K562 (cell line): ENCODE measurements around the gene ALS2. TPM values are rescaled to one million over a fixed set of nuclear protein-coding genes. Genes with fewer than 3 reads are reported as not detected.

Experiments
- ATAC-seq: fragments of 200-7000 bp; cut with Tn5 transposase; 3 replicates; pipeline ENCODE4 v1.9.1; 2020; ENCODE audit warnings: moderate library complexity
- BruUV-seq: library from RNA; stranded (reverse); fragments of 400-500 nt; replicated peaks from 2 replicates; lab custom pipeline; 2021; lab: Mats Ljungman, UMichigan
- CTCF ChIA-PET: fragments of 300-600 bp; formaldehyde crosslinking; extraction: SDS; loops from one replicate; lab custom pipeline; 2021; ENCODE audit warnings: low intra/inter-chr PET ratio; lab: Yijun Ruan, JAX
- POLR2A ChIA-PET: fragments of 300-600, 350-650 bp; sonication (Branson Sonifier 250); formaldehyde crosslinking; extraction: SDS; loops from one replicate; lab custom pipeline; 2021; ENCODE audit warnings: antibody characterized with exemption, inconsistent platforms; lab: Yijun Ruan, JAX
- DNase-seq, 4 experiments: peaks; one replicate each; pipeline versions ENCODE4 v3.0.0 to v3.0.0-alpha.2; 2011 to 2018; ENCODE audit warnings: low spot score in 3 of 4, mixed read lengths in 3 of 4; ENCODE audit errors: extremely low read depth in 1 of 4
- FAIRE-seq: peaks from 2 replicates; lab custom pipeline; 2011; peaks lifted over from hg19 to GRCh38; lab: Jason Lieb, UNC
- H2AFZ ChIP-seq: 2 replicates; pipeline ENCODE4 v1.6.0; 2011; ENCODE audit warnings: low read depth, low read length, control low read depth, inconsistent platforms
- H3K27ac ChIP-seq: fragments of 200-600 bp; 3 replicates; pipeline ENCODE4 v1.8.0; 2011; ENCODE audit warnings: low read depth, mild to moderate bottlenecking, control low read depth, inconsistent platforms, low read length, moderate library complexity, mixed read lengths; ENCODE audit errors: extremely low read depth
- H3K27me3 ChIP-seq, 2 experiments: fragments of 300-600 bp in 1 of 2; 2 replicates in 1 of 2; 3 replicates in 1 of 2; pipeline versions ENCODE4 v1.6.0 to v1.8.0; 2011; ENCODE audit warnings: inconsistent platforms in 2 of 2, low read length in 2 of 2, mild to moderate bottlenecking in 1 of 2, mixed read lengths in 1 of 2, moderate library complexity in 1 of 2; ENCODE audit not compliant: control insufficient read depth in 2 of 2, insufficient read depth in 2 of 2
- H3K36me3 ChIP-seq: fragments of 300-600 bp; 3 replicates; pipeline ENCODE4 v1.8.0; 2011; ENCODE audit warnings: mild to moderate bottlenecking, low read length, inconsistent platforms; ENCODE audit not compliant: control insufficient read depth, insufficient read depth
- H3K4me1 ChIP-seq, 2 experiments: fragments of 200-600 bp in 1 of 2; replicated peaks in 1 of 2; 2 replicates in 1 of 2; 3 replicates in 1 of 2; pipeline versions ENCODE4 v1.5.1 to v1.8.0; 2011; ENCODE audit warnings: inconsistent platforms in 2 of 2, low read length in 2 of 2, mild to moderate bottlenecking in 1 of 2, mixed read lengths in 1 of 2, moderate library complexity in 1 of 2; ENCODE audit not compliant: control insufficient read depth in 2 of 2, insufficient read depth in 2 of 2
- H3K4me2 ChIP-seq: 2 replicates; pipeline ENCODE4 v1.6.1; 2011; ENCODE audit warnings: low read length, control low read depth, inconsistent platforms, mixed read lengths; ENCODE audit not compliant: insufficient read depth
- H3K4me3 ChIP-seq: fragments of 200-600 bp; sonication (generic), shearing (Covaris generic); 2 replicates; pipeline ENCODE4 v1.5.1; 2016; ENCODE audit warnings: control low read depth, inconsistent platforms
- H3K79me2 ChIP-seq: fragments of 200-600 bp; 3 replicates; pipeline ENCODE4 v1.8.0; 2011; ENCODE audit warnings: low read length, inconsistent platforms; ENCODE audit not compliant: control insufficient read depth, insufficient read depth
- H3K9ac ChIP-seq, 2 experiments: 2 replicates each; pipeline versions ENCODE4 v1.6.0 to v1.6.1; 2011; ENCODE audit warnings: low read depth in 2 of 2, low read length in 2 of 2, control low read depth in 1 of 2, inconsistent platforms in 1 of 2, mild to moderate bottlenecking in 1 of 2, mixed read lengths in 1 of 2; ENCODE audit not compliant: insufficient read depth in 1 of 2
- H3K9me1 ChIP-seq: one replicate; pipeline ENCODE4 v1.6.0; 2011; ENCODE audit warnings: inconsistent platforms, mild to moderate bottlenecking, low read length, moderate library complexity; ENCODE audit not compliant: control insufficient read depth, insufficient read depth
- H3K9me3 ChIP-seq: replicated peaks from 2 replicates; pipeline ENCODE4 v1.5.1; 2011; ENCODE audit warnings: low read depth, low read length, inconsistent platforms; ENCODE audit not compliant: control insufficient read depth, insufficient read depth
- H4K20me1 ChIP-seq: replicated peaks from 2 replicates; pipeline ENCODE4 v1.6.1; 2011; ENCODE audit warnings: low read length, inconsistent platforms, mixed read lengths; ENCODE audit not compliant: control insufficient read depth, insufficient read depth
- ADNP ChIP-seq: fragments of 200-800 bp; sonication (Bioruptor generic); IDR thresholded peaks from 2 replicates; pipeline ENCODE4 v1.6.1; 2016; ENCODE audit warnings: missing genetic modification characterization, missing compliant biosample characterization
- EP400 ChIP-seq: fragments of 450-650 bp; IDR thresholded peaks from 2 replicates; pipeline ENCODE4 v1.6.1; 2017; ENCODE audit warnings: antibody characterized with exemption, mild to moderate bottlenecking, moderate library complexity
- IFI16 ChIP-seq: fragments of 250-450 bp; sonication (Bioruptor Pico); IDR thresholded peaks from 2 replicates; pipeline ENCODE4 v2.1.2; 2022; ENCODE audit warnings: mild to moderate bottlenecking, inconsistent platforms
- MCM3 ChIP-seq: fragments of 450-650 bp; IDR thresholded peaks from 2 replicates; pipeline ENCODE4 v1.6.1; 2016
- SIX5 ChIP-seq, 2 experiments: IDR thresholded peaks; 2 replicates each; pipeline ENCODE4 v1.6.1; 2011; ENCODE audit warnings: low read length in 2 of 2, borderline replicate concordance in 1 of 2, low read depth in 1 of 2, mild to moderate bottlenecking in 1 of 2, moderate library complexity in 1 of 2; ENCODE audit not compliant: insufficient read depth in 1 of 2
- SMARCC2 ChIP-seq: fragments of 450-650 bp; IDR thresholded peaks from 2 replicates; pipeline ENCODE4 v1.6.1; 2017; ENCODE audit warnings: antibody characterized with exemption, moderate library complexity, mild to moderate bottlenecking, low read depth
- TEAD1 ChIP-seq, 2 experiments: fragments of 450-650 bp in 1 of 2; sonication (generic) in 1 of 2; formaldehyde crosslinking; IDR thresholded peaks; 2 replicates each; pipeline versions ENCODE4 v1.4.0 to v1.8.0; 2020 to 2022; ENCODE audit warnings: mild to moderate bottlenecking in 2 of 2, missing genetic modification reagents in 1 of 2
- ZC3H11A ChIP-seq: IDR thresholded peaks from 2 replicates; pipeline ENCODE4 v1.6.1; 2012; ENCODE audit warnings: low read depth, low read length, improper control_type of control experiment
- ZFP1 ChIP-seq: fragments of 450-650 bp; formaldehyde crosslinking; IDR thresholded peaks from 2 replicates; pipeline ENCODE4 v1.4.0; 2020; ENCODE audit warnings: mild to moderate bottlenecking, mixed read lengths
- ZNF316 ChIP-seq: fragments of 450-650 bp; IDR thresholded peaks from 2 replicates; pipeline ENCODE4 v1.6.1; 2016
- ZNF79 ChIP-seq: fragments of 250-450 bp; sonication (Bioruptor Pico); IDR thresholded peaks from 2 replicates; pipeline ENCODE4 v1.4.0; 2020; ENCODE audit warnings: low read depth, mild to moderate bottlenecking, moderate library complexity
- WGBS: fragments of 100-300 bp; shearing (Covaris generic); methylation state at CpG from one replicate; pipeline ENCODE4 v1.1.6; 2016; ENCODE audit warnings: low coverage, mixed read lengths; ENCODE audit not compliant: insufficient coverage; ENCODE audit errors: missing lambda C conversion rate; 5-methylcytosine and 5-hydroxymethylcytosine counted together
- in situ Hi-C: fragments of 300-500 bp; cut with MboI; formaldehyde crosslinking; loops from 4 replicates; pipeline ENCODE4 v1.15.0; 2018; ENCODE audit warnings: inconsistent platforms, mixed read lengths
- intact Hi-C: fragments of 100-400 bp; cut with micrococcal nuclease; formaldehyde crosslinking; loops from 2 replicates; pipeline ENCODE4 v1.14.2; 2022
- polyA plus RNA-seq, 8 experiments: library from polyadenylated mRNA; depleted of rRNA in 4 of 8; stranded (reverse) in 5 of 8; unstranded in 3 of 8; fragments of >200 nt; fragmentation: Nextera tagmentation in 2 of 8; fragmentation: Illumina TruSeq in 1 of 8; extraction: Ambion mirVana in 2 of 8; extraction: Trizol in 1 of 8; gene quantifications; 2 replicates each; pipeline versions ENCODE4 v1.2.1 to v1.2.3, GENCODE V29; 2011 to 2014; ENCODE audit warnings: inconsistent platforms in 1 of 8, missing spikeins in 1 of 8
- total RNA-seq, 7 experiments: library from RNA; depleted of rRNA in 6 of 7; stranded (reverse); fragments of >200 nt in 6 of 7; fragmentation: Illumina TruSeq in 2 of 7; extraction: Trizol in 2 of 7; gene quantifications; 2 replicates each; pipeline versions ENCODE4 v1.2.1 to v1.2.3, GENCODE V29; 2011 to 2021; ENCODE audit warnings: low replicate concordance in 1 of 7
- TF ChIP-seq, protein P1 (sequence below): fragments of 450-650 bp; formaldehyde crosslinking; IDR thresholded peaks from 2 replicates; pipeline ENCODE4 v1.4.0; 2020; ENCODE audit warnings: mild to moderate bottlenecking, moderate library complexity

ALS2 gene
- total and polyA plus RNA-seq, 9 of the 15 experiments (the other 6 are each of a cell fraction or from before 2014, with no cell fraction given) = 5.2 to 17.7 (median 11.6) TPM

DNA sequence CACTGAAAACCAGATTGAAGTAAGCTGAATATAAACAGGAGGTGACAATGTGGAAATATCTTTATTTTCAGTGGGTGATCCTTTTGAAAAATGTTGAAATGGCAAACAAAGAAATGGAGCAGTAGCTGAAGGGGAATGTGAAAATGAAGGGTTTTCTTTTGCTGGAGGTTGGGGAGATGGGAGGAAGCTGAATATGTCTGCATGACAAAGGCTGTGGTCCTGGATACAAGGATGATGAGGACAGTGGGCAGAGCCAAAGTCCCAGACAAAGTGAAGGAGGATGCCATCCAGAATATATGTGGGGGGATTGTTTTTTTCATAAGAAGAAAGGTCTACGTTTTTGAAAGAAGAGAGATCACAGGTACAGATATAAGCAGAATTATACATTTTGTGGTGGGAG is 6.7 kb downstream of the ALS2 start:
- Histone ChIP-seq H3K9ac (no peak overlapping the region), H4K20me1 (no peaks in the 10 kb centered on the region), H3K4me3 (no peak overlapping the region), H3K4me1 (no peaks in the 10 kb centered on the region; a peak in 2 of 5 replicates), H3K9me1 (no peaks in the 10 kb centered on the region), H3K27me3 (no peaks in the 10 kb centered on the region), H3K79me2 (peaks cover 25% of the 10 kb centered on the region), H3K36me3 (no peaks in the 10 kb centered on the region; the same call in 2 of the 3 replicates), H3K4me2 (no peak overlapping the region), H2AFZ (no peak overlapping the region), H3K27ac (no peak overlapping the region), H3K9me3 (no peaks in the 10 kb centered on the region)
- no TSS peak for BruUV-seq
- ATAC-seq (no peak), FAIRE-seq (no peak), DNase-seq (no peak)
- ChIA-PET CTCF (no interaction called here), POLR2A (no interaction called here)
- intact Hi-C loops = no loop called here
- in situ Hi-C loops = no loop called here
- WGBS = 50% methylated on average over 1 of the region's 1 CpG
- TF ChIP-seq SMARCC2 = no peak
- TF ChIP-seq MCM3 = no peak
- TF ChIP-seq ZFP1 (CRISPR knock-in tag) = no peak
- no peak for TF ChIP-seq ZNF79 (CRISPR knock-in tag)
- no peak for TF ChIP-seq ADNP (tag)
- no peak for TF ChIP-seq ZC3H11A
- TF ChIP-seq ZNF316 = no peak
- TF ChIP-seq IFI16 (CRISPR knock-in tag) = no peak
- no peak for TF ChIP-seq TEAD1 (CRISPR knock-in tag; IDR thresholded peaks at IDR 0.05)
- TF ChIP-seq EP400 = no peak
- TF ChIP-seq, protein P1, sequence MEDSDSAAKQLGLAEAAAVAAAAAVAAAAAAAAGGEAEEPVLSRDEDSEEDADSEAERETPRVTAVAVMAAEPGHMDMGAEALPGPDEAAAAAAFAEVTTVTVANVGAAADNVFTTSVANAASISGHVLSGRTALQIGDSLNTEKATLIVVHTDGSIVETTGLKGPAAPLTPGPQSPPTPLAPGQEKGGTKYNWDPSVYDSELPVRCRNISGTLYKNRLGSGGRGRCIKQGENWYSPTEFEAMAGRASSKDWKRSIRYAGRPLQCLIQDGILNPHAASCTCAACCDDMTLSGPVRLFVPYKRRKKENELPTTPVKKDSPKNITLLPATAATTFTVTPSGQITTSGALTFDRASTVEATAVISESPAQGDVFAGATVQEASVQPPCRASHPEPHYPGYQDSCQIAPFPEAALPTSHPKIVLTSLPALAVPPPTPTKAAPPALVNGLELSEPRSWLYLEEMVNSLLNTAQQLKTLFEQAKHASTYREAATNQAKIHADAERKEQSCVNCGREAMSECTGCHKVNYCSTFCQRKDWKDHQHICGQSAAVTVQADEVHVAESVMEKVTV (CRISPR knock-in tag) = no peak
- no peak for TF ChIP-seq SIX5 (IDR thresholded peaks at IDR 0.05; ENCODE audit: borderline replicate concordance in 1 of 2, insufficient read depth in 1 of 2, low read depth in 1 of 2, low read length in 2 of 2)
